Measurements from ENCODE around the gene C16orf46.

- TF ChIP-seq CTCF (IDR thresholded peaks at IDR 0.05; ENCODE audit: borderline replicate concordance, extremely low read depth, low read length, poor library complexity, severe bottlenecking) (no peak), EZH2 (IDR thresholded peaks at IDR 0.05; ENCODE audit: borderline replicate concordance, low read depth, low read length, severe bottlenecking) (no peak)
Observed at GRCh38 chr16:81070979-81071378, 6.1 kb downstream of the C16orf46 start.
